OCI-LY1 (cell line): ENCODE measurements around the gene WFDC11.
"Not testable (repeated sequence)": the region's sequence is repeated elsewhere in the genome, so short reads cannot be mapped to it uniquely, and the experiment has no call there.

ENCODE experiments used
- H2AFZ ChIP-seq: fragments of 200-600 bp; sonication (generic), shearing (Covaris generic); 2 replicates; pipeline ENCODE4 v1.6.0; 2014; ENCODE audit warnings: antibody characterized with exemption, mild to moderate bottlenecking, low read length
- H3F3A ChIP-seq: fragments of 200-600 bp; sonication (generic), shearing (Covaris generic); 2 replicates; pipeline ENCODE4 v1.6.0; 2014; ENCODE audit warnings: mild to moderate bottlenecking, antibody characterized with exemption, low read length, moderate library complexity; ENCODE audit not compliant: insufficient read depth
- H3K27ac ChIP-seq: fragments of 200-600 bp; sonication (generic); 2 replicates; pipeline ENCODE4 v1.5.1; 2014; ENCODE audit warnings: low read length, mixed run types, mild to moderate bottlenecking, low read depth; ENCODE audit not compliant: poor library complexity, severe bottlenecking
- H3K27me3 ChIP-seq: fragments of 200-600 bp; sonication (generic); 2 replicates; pipeline ENCODE4 v1.6.0; 2014; ENCODE audit warnings: antibody characterized with exemption, mild to moderate bottlenecking, low read length, moderate library complexity; ENCODE audit not compliant: insufficient read depth
- H3K36me3 ChIP-seq: fragments of 200-600 bp; sonication (generic); 2 replicates; pipeline ENCODE4 v1.6.1; 2014; ENCODE audit warnings: mild to moderate bottlenecking, antibody characterized with exemption, low read length, moderate library complexity, mixed read lengths; ENCODE audit not compliant: insufficient read depth
- H3K4me1 ChIP-seq: fragments of 200-600 bp; sonication (generic); 2 replicates; pipeline ENCODE4 v1.5.1; 2014; ENCODE audit warnings: mild to moderate bottlenecking, low read length, moderate library complexity; ENCODE audit not compliant: insufficient read depth, severe bottlenecking
- H3K4me2 ChIP-seq: fragments of 200-600 bp; sonication (generic), shearing (Covaris generic); 2 replicates; pipeline ENCODE4 v1.6.1; 2014; ENCODE audit warnings: low read length
- H3K4me3 ChIP-seq: fragments of 200-600 bp; sonication (generic); 2 replicates; pipeline ENCODE4 v1.5.1; 2014; ENCODE audit warnings: low read length, low read depth, mild to moderate bottlenecking, mixed read lengths; ENCODE audit not compliant: poor library complexity, severe bottlenecking
- H3K79me2 ChIP-seq: fragments of 200-600 bp; shearing (Covaris generic); 2 replicates; pipeline ENCODE4 v1.6.1; 2016; ENCODE audit warnings: mixed run types, low read length, mixed read lengths; ENCODE audit not compliant: insufficient read depth
- H3K9ac ChIP-seq: fragments of 200-600 bp; sonication (generic), shearing (Covaris generic); 2 replicates; pipeline ENCODE4 v1.6.1; 2014; ENCODE audit warnings: mild to moderate bottlenecking, low read length, mixed read lengths
- H3K9me2 ChIP-seq: fragments of 200-600 bp; sonication (generic), shearing (Covaris generic); 2 replicates; pipeline ENCODE4 v1.6.1; 2014; ENCODE audit warnings: low read depth, mild to moderate bottlenecking, low read length, mixed read lengths
- H3K9me3 ChIP-seq: fragments of 200-600 bp; shearing (Covaris generic); 2 replicates; pipeline ENCODE4 v1.6.1; 2014; ENCODE audit warnings: low read length, mixed read lengths
- H4K20me1 ChIP-seq: fragments of 200-600 bp; sonication (generic), shearing (Covaris generic); 2 replicates; pipeline ENCODE4 v1.6.0; 2016; ENCODE audit warnings: mild to moderate bottlenecking, low read length; ENCODE audit not compliant: insufficient read depth
- CTCF ChIP-seq: fragments of 200-600 bp; sonication (generic), shearing (Covaris generic); IDR thresholded peaks from 2 replicates; pipeline ENCODE4 v1.5.1; 2017; ENCODE audit warnings: mild to moderate bottlenecking, antibody characterized with exemption, low read length, moderate library complexity, mixed read lengths
- EZH2 ChIP-seq: fragments of 200-600 bp; sonication (generic), shearing (Covaris generic); IDR thresholded peaks from 2 replicates; pipeline ENCODE4 v1.8.0; 2017; ENCODE audit warnings: borderline replicate concordance, mixed run types, mild to moderate bottlenecking, antibody characterized with exemption, low read length, moderate library complexity, mixed read lengths

WFDC11 gene

GRCh38 chr20:45679650-45680049 is 9.6 kb upstream of the WFDC11 start:
- H3K9ac ChIP-seq, result no peak overlapping the region
- H3K79me2 ChIP-seq, result no peaks in the 10 kb centered on the region
- no peaks in the 10 kb centered on the region for H4K20me1 ChIP-seq
- H3F3A ChIP-seq, result no peaks in the 10 kb centered on the region
- no peaks in the 10 kb centered on the region for H3K4me1 ChIP-seq
- H2AFZ ChIP-seq, result no peak overlapping the region
- H3K27ac ChIP-seq, result no peak overlapping the region
- H3K4me3 ChIP-seq, result no peak overlapping the region
- H3K27me3 ChIP-seq, result no peaks in the 10 kb centered on the region
- H3K4me2 ChIP-seq, result no peak overlapping the region
- no peaks in the 10 kb centered on the region for H3K36me3 ChIP-seq
- H3K9me3 ChIP-seq, result no peaks in the 10 kb centered on the region; the same call in 1 of the 2 replicates
- TF ChIP-seq EZH2, result no peak
- TF ChIP-seq CTCF, result no peak
- no peaks in the 10 kb centered on the region for H3K9me2 ChIP-seq

GRCh38 chr20:45672765-45673164 is 2.7 kb upstream of the WFDC11 start:
- H3K9me2 ChIP-seq, result no peaks in the 10 kb centered on the region
- H3K36me3 ChIP-seq, result no peaks in the 10 kb centered on the region
- TF ChIP-seq CTCF, result no peak
- TF ChIP-seq EZH2, result no peak
- no peak overlapping the region for H3K27ac ChIP-seq
- no peaks in the 10 kb centered on the region for H3K9me3 ChIP-seq
- H3K4me2 ChIP-seq, result no peak overlapping the region
- no peaks in the 10 kb centered on the region for H3F3A ChIP-seq
- H3K27me3 ChIP-seq, result 0 out of 2 replicates have a peak, but pooled peaks cover 3% of the 10 kb centered on the region
- no peaks in the 10 kb centered on the region for H3K4me1 ChIP-seq
- H3K9ac ChIP-seq, result no peak overlapping the region
- H3K79me2 ChIP-seq, result no peaks in the 10 kb centered on the region
- H4K20me1 ChIP-seq, result no peaks in the 10 kb centered on the region
- no peak overlapping the region for H3K4me3 ChIP-seq
- no peak overlapping the region for H2AFZ ChIP-seq

- not testable (repeated sequence) for H3K4me1 ChIP-seq, H4K20me1 ChIP-seq, H3K79me2 ChIP-seq
Observed at GRCh38 chr20:45657038-45657437, 13.0 kb downstream of the WFDC11 start.

GRCh38 chr20:45651726-45652125 is 18.3 kb downstream of the WFDC11 start:
- H3F3A ChIP-seq, H3K4me2 ChIP-seq, H3K27ac ChIP-seq, H3K9ac ChIP-seq, H3K36me3 ChIP-seq, H3K79me2 ChIP-seq, H2AFZ ChIP-seq, H3K4me1 ChIP-seq, H3K4me3 ChIP-seq, H4K20me1 ChIP-seq, H3K9me3 ChIP-seq, H3K9me2 ChIP-seq, H3K27me3 ChIP-seq: not testable (repeated sequence)

More at GRCh38 chr20:45657038-45657437, 13.0 kb downstream of the WFDC11 start:
- not testable (repeated sequence) for H3K9me3 ChIP-seq, H3K9ac ChIP-seq, H3K27ac ChIP-seq, H3K4me2 ChIP-seq, H3K9me2 ChIP-seq, H3K36me3 ChIP-seq, H2AFZ ChIP-seq, H3K4me3 ChIP-seq, H3K27me3 ChIP-seq, H3F3A ChIP-seq
